Measurements from ENCODE around the gene RAX2. TPM values are rescaled to one million over a fixed set of nuclear protein-coding genes. Genes with fewer than 3 reads are reported as not detected.

RAX2 gene
- total and polyA plus RNA-seq, 2 experiments from 2014 or later, result not detected

DNA sequence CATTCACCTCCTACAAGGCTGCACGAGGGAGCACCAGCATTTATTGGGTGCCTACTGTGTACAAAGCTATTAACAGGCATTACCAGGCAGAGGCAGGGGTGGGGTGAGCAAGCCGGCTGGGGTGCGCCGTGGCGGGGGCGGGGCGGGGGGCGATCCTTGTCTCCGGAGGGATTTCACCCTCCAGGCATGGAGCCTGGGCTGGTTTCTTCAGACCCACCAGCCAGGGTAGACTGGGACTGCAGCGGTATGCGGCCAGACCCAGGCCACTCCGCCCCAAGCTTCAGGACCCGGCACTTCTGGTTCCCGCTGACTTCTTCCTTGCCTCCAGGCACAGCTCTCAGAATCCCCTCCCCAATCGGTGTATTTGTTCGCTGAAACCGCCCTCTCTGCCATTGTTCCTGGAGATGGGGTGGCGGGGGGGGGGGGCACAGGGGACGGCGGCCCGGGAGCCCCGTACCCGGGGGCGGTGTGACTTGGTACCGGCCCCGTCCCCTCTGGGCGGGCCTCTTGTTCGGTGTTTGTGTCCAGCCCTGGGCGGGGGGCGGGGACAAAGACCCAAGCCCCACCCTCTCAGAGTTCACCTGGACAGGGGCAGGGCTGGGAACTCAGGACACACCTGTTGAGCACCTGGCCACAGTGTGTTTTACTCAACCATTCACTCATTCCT lies 49.5 kb downstream of the RAX2 start:
- H3K9ac ChIP-seq, result no peak overlapping the region
- no peaks in the 10 kb centered on the region for H3K36me3 ChIP-seq (ENCODE audit: low read depth)
- DNase-seq, result no peak
- H4K20me1 ChIP-seq (ENCODE audit: insufficient read depth), result no peaks in the 10 kb centered on the region
- peaks cover 19% of the 10 kb centered on the region for H3K27me3 ChIP-seq (replicated peaks; ENCODE audit: insufficient read depth)
- H3K9me3 ChIP-seq (ENCODE audit: low read depth), result no peaks in the 10 kb centered on the region
- 3 to 5% methylated on average over 23 to 26 of the region's 30 CpGs for whole genome bisulfite sequencing, 2 experiments (ENCODE audit: low coverage in 1 of 2, low lambda C conversion rate in 2 of 2, missing lambda C conversion rate in 2 of 2)
- no peaks in the 10 kb centered on the region for H3K4me1 ChIP-seq (ENCODE audit: insufficient read depth)
- in situ Hi-C loops (cut with MboI), result no loop called here
- no peak overlapping the region for H3K4me2 ChIP-seq (ENCODE audit: unreplicated experiment)
- H3K79me2 ChIP-seq (ENCODE audit: insufficient read depth), result no peaks in the 10 kb centered on the region
- no peak overlapping the region for H3K4me3 ChIP-seq
- TF ChIP-seq EZH2phosphoT487 (IDR thresholded peaks at IDR 0.05; ENCODE audit: insufficient read depth, low read depth) (no peak), EZH2 (IDR thresholded peaks at IDR 0.05; ENCODE audit: insufficient read depth, poor library complexity, severe bottlenecking) (no peak)
- no peaks in the 10 kb centered on the region for H3K9me2 ChIP-seq (ENCODE audit: insufficient read depth)
- no peak overlapping the region for H3K27ac ChIP-seq
- H2AFZ ChIP-seq, result no peak overlapping the region
- no peaks in the 10 kb centered on the region for H3F3A ChIP-seq (ENCODE audit: insufficient read depth)

DNA sequence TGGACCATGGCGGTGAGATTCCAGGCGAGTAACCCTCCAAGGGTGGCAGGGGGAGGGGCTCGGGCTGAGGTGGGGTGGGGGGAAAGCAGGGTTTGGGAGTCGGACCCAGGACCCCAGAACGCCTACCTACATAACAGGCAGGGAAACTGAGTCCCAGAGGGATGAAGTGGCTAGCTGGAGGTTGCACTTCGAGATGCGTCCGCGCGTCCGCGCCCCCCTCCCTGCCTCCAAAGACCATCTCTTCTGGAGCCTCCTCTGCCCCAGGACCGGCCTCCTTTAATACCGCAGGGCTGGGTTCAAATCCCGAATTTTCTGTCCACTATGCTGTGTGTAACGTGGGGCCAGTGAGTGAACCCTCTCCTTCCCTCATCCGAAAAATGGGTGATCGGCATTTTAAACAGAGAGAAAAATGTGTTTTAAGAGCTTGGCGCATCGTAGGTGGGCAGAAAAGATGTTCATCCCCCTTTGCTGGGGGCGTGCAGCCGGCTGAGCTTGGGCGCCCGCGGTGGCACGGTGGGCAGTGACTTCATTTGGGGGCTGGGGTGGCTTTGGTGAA lies 50.1 kb downstream of the RAX2 start:
- no peak overlapping the region for H3K27ac ChIP-seq
- WGBS, 2 experiments (ENCODE audit: low coverage in 1 of 2, low lambda C conversion rate in 2 of 2, missing lambda C conversion rate in 2 of 2), result 1 to 2% methylated on average over 23 to 25 of the region's 26 CpGs
- H3K9ac ChIP-seq, result no peak overlapping the region
- no peaks in the 10 kb centered on the region for H3K79me2 ChIP-seq (ENCODE audit: insufficient read depth)
- no peaks in the 10 kb centered on the region for H3K36me3 ChIP-seq (ENCODE audit: low read depth)
- H3K4me2 ChIP-seq (ENCODE audit: unreplicated experiment), result no peak overlapping the region
- H3F3A ChIP-seq (ENCODE audit: insufficient read depth), result no peaks in the 10 kb centered on the region
- H2AFZ ChIP-seq, result no peak overlapping the region
- no peaks in the 10 kb centered on the region for H3K9me2 ChIP-seq (ENCODE audit: insufficient read depth)
- in situ Hi-C loops (cut with MboI), result no loop called here
- H3K9me3 ChIP-seq (ENCODE audit: low read depth), result no peaks in the 10 kb centered on the region
- peaks cover 19% of the 10 kb centered on the region for H3K27me3 ChIP-seq (replicated peaks; ENCODE audit: insufficient read depth)
- peak; percentile 79 for TF ChIP-seq EZH2 (IDR thresholded peaks at IDR 0.05; ENCODE audit: insufficient read depth, poor library complexity, severe bottlenecking)
- TF ChIP-seq EZH2phosphoT487 (IDR thresholded peaks at IDR 0.05; ENCODE audit: insufficient read depth, low read depth), result no peak
- no peak overlapping the region for H3K4me3 ChIP-seq
- H3K4me1 ChIP-seq (ENCODE audit: insufficient read depth), result no peaks in the 10 kb centered on the region
- DNase-seq, result no peak
- no peaks in the 10 kb centered on the region for H4K20me1 ChIP-seq (ENCODE audit: insufficient read depth)

- H3K4me3 ChIP-seq, result no peak overlapping the region
- no peaks in the 10 kb centered on the region for H3K79me2 ChIP-seq (ENCODE audit: insufficient read depth)
- no peaks in the 10 kb centered on the region for H3K9me2 ChIP-seq (ENCODE audit: insufficient read depth)
- peak; percentile 87 for DNase-seq
- 18 to 23% methylated on average over 36 to 41 of the region's 46 CpGs for WGBS, 2 experiments (ENCODE audit: low coverage in 1 of 2, low lambda C conversion rate in 2 of 2, missing lambda C conversion rate in 2 of 2)
- H3F3A ChIP-seq (ENCODE audit: insufficient read depth), result no peaks in the 10 kb centered on the region
- no peaks in the 10 kb centered on the region for H3K4me1 ChIP-seq (ENCODE audit: insufficient read depth)
- peaks cover 19% of the 10 kb centered on the region for H3K27me3 ChIP-seq (replicated peaks; ENCODE audit: insufficient read depth)
- no peak overlapping the region for H3K27ac ChIP-seq
- no peaks in the 10 kb centered on the region for H4K20me1 ChIP-seq (ENCODE audit: insufficient read depth)
- H2AFZ ChIP-seq, result no peak overlapping the region
- H3K9me3 ChIP-seq (ENCODE audit: low read depth), result no peaks in the 10 kb centered on the region
- H3K9ac ChIP-seq, result no peak overlapping the region
- no peak overlapping the region for H3K4me2 ChIP-seq (ENCODE audit: unreplicated experiment)
- no peak for TF ChIP-seq EZH2phosphoT487 (IDR thresholded peaks at IDR 0.05; ENCODE audit: insufficient read depth, low read depth)
- no peak for TF ChIP-seq EZH2 (IDR thresholded peaks at IDR 0.05; ENCODE audit: insufficient read depth, poor library complexity, severe bottlenecking)
- in situ Hi-C loops (cut with MboI), result no loop called here
- no peaks in the 10 kb centered on the region for H3K36me3 ChIP-seq (ENCODE audit: low read depth)
Observed at GRCh38 chr19:3721131-3721886, 50.7 kb downstream of the RAX2 start.

DNA sequence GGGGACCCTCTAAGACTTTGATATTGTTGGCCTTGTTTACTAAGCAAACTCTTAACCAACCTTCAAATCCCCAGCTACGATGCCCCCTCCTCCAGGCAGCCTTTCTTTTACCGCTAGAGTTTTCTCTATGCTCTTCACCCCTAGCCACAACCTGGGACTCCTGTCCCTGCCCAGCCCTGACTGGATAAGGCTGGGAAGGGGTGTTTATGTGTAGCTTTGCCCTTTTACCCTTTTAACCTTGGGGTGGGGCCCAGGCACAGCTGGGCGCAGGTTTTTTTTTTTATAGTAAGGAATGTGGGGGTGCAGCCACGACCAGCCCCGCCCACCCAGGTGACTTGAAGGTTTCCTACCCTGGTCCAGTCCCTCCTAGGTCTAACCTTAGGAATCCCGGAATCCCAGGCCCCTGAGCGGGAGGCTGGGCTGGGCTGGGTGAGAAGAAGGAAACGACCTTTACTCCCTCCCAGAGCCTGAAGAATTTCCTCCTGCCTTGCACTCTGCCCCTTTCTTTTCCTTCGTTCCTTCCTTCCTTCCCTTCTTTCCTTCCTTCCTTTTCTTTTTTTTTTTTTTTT lies 51.6 kb downstream of the RAX2 start:
- Histone ChIP-seq H3K9me3 (ENCODE audit: low read depth) (no peaks in the 10 kb centered on the region), H3K9me2 (ENCODE audit: insufficient read depth) (no peaks in the 10 kb centered on the region), H3K4me3 (no peak overlapping the region), H2AFZ (no peak overlapping the region), H3K9ac (no peak overlapping the region), H3K4me2 (ENCODE audit: unreplicated experiment) (no peak overlapping the region), H3K36me3 (ENCODE audit: low read depth) (no peaks in the 10 kb centered on the region), H3K27me3 (replicated peaks; ENCODE audit: insufficient read depth) (peaks cover 19% of the 10 kb centered on the region), H4K20me1 (ENCODE audit: insufficient read depth) (no peaks in the 10 kb centered on the region), H3F3A (ENCODE audit: insufficient read depth) (no peaks in the 10 kb centered on the region), H3K4me1 (ENCODE audit: insufficient read depth) (no peaks in the 10 kb centered on the region), H3K27ac (no peak overlapping the region), H3K79me2 (ENCODE audit: insufficient read depth) (no peaks in the 10 kb centered on the region)
- DNase-seq, result no peak
- 15 to 19% methylated on average over 8 to 9 of the region's 9 CpGs for WGBS, 2 experiments (ENCODE audit: low coverage in 1 of 2, low lambda C conversion rate in 2 of 2, missing lambda C conversion rate in 2 of 2)
- TF ChIP-seq EZH2phosphoT487 (IDR thresholded peaks at IDR 0.05; ENCODE audit: insufficient read depth, low read depth) (no peak), EZH2 (IDR thresholded peaks at IDR 0.05; ENCODE audit: insufficient read depth, poor library complexity, severe bottlenecking) (no peak)
- in situ Hi-C loops (cut with MboI), result no loop called here
